Neutrophil (primary cell): ENCODE results near the gene DPF3.

ENCODE experiments used
- H3K27ac ChIP-seq: fragments of 200-600 bp; sonication (generic); 2 replicates; pipeline ENCODE4 v1.5.1; 2016; ENCODE audit warnings: mild to moderate bottlenecking, moderate library complexity
- H3K27me3 ChIP-seq: fragments of 200-600 bp; sonication (generic); 2 replicates; pipeline ENCODE4 v1.6.0; 2016; ENCODE audit warnings: mild to moderate bottlenecking
- H3K36me3 ChIP-seq: fragments of 200-600 bp; sonication (generic); 2 replicates; pipeline ENCODE4 v1.5.1; 2017
- H3K4me1 ChIP-seq, 2 experiments: fragments of 200-600 bp in 1 of 2; sonication (generic) in 1 of 2; 1 replicate in 1 of 2; 2 replicates in 1 of 2; pipeline versions ENCODE4 v1.5.1 to v1.6.1; 2013 to 2016; ENCODE audit warnings: low read depth in 1 of 2, low read length in 1 of 2, mild to moderate bottlenecking in 1 of 2, moderate library complexity in 1 of 2; ENCODE audit not compliant: control insufficient read depth in 1 of 2, insufficient read depth in 1 of 2
- H3K4me3 ChIP-seq, 2 experiments: fragments of 200-600 bp in 1 of 2; sonication (generic) in 1 of 2; 1 replicate in 1 of 2; 2 replicates in 1 of 2; pipeline ENCODE4 v1.5.1; 2013 to 2016; ENCODE audit warnings: low read depth in 1 of 2, low read length in 1 of 2, mild to moderate bottlenecking in 1 of 2, moderate library complexity in 1 of 2
- H3K9me3 ChIP-seq: fragments of 200-600 bp; sonication (generic); 2 replicates; pipeline ENCODE4 v1.5.1; 2016
- TF ChIP-seq, protein P1 (sequence below): fragments of 200-600 bp; sonication (generic); IDR thresholded peaks from 2 replicates; pipeline ENCODE4 v1.5.1; 2016; ENCODE audit warnings: antibody characterized with exemption

The DPF3 gene

GRCh38 chr14:72779679-72780078, 114.2 kb downstream of the DPF3 start:
- Histone ChIP-seq H3K4me1 (no peaks in the 10 kb centered on the region), H3K9me3 (no peaks in the 10 kb centered on the region), H3K27ac (no peak overlapping the region), H3K27me3 (no peaks in the 10 kb centered on the region), H3K4me3 (no peak overlapping the region), H3K36me3 (no peaks in the 10 kb centered on the region)
- TF ChIP-seq, protein P1, sequence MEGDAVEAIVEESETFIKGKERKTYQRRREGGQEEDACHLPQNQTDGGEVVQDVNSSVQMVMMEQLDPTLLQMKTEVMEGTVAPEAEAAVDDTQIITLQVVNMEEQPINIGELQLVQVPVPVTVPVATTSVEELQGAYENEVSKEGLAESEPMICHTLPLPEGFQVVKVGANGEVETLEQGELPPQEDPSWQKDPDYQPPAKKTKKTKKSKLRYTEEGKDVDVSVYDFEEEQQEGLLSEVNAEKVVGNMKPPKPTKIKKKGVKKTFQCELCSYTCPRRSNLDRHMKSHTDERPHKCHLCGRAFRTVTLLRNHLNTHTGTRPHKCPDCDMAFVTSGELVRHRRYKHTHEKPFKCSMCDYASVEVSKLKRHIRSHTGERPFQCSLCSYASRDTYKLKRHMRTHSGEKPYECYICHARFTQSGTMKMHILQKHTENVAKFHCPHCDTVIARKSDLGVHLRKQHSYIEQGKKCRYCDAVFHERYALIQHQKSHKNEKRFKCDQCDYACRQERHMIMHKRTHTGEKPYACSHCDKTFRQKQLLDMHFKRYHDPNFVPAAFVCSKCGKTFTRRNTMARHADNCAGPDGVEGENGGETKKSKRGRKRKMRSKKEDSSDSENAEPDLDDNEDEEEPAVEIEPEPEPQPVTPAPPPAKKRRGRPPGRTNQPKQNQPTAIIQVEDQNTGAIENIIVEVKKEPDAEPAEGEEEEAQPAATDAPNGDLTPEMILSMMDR, result no peak

- Histone ChIP-seq H3K4me1 (no peaks in the 10 kb centered on the region), H3K27me3 (no peaks in the 10 kb centered on the region), H3K27ac (no peak overlapping the region), H3K9me3 (no peaks in the 10 kb centered on the region), H3K4me3 (no peak overlapping the region), H3K36me3 (no peaks in the 10 kb centered on the region)
- TF ChIP-seq, protein P1, result no peak
Measured at GRCh38 chr14:72777636-72778035, 116.3 kb downstream of the DPF3 start.

GRCh38 chr14:72776701-72777261, 117.1 kb downstream of the DPF3 start:
- H3K9me3 ChIP-seq, result no peaks in the 10 kb centered on the region

DNA sequence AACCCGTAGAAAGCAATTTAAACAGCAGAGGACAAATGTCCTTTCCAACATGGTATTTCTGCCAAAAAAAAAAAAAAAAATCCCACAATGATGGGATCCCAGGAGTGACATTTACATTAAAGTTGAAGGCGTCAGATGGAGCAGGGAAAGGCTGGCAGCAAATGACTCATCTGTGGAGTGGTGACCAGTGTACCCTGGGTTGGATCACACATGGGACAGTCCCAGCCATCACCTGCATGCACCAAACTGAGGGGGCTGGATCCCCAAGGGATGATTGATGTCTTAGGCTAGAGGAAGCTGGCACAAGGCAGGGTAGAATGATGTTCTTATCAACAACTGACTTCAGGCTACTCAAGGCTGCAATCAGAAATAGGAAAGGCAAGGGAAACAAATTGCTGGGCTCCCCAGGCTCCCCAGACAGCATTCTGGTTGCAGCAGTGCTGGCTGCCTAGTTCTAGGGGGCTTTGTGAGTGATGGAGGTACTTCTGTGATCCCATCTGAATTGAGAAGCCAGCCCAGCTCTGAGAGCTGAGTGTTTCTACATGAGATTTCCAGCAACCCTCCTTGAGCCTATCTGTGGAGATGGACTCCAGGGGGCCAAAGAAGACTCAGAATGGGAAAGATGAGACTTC, 117.9 kb downstream of the DPF3 start:
- Histone ChIP-seq H3K9me3 (no peaks in the 10 kb centered on the region), H3K27ac (no peak overlapping the region), H3K27me3 (no peaks in the 10 kb centered on the region), H3K4me1 (no peaks in the 10 kb centered on the region), H3K36me3 (no peaks in the 10 kb centered on the region), H3K4me3 (no peak overlapping the region)
- TF ChIP-seq, protein P1, result no peak

More at GRCh38 chr14:72776701-72777261, 117.1 kb downstream of the DPF3 start:
- no peak overlapping the region for H3K4me3 ChIP-seq
- TF ChIP-seq, protein P1, result no peak
- no peak overlapping the region for H3K27ac ChIP-seq
- H3K4me1 ChIP-seq, result no peaks in the 10 kb centered on the region
- H3K27me3 ChIP-seq, result no peaks in the 10 kb centered on the region
- H3K36me3 ChIP-seq, result no peaks in the 10 kb centered on the region

GRCh38 chr14:72774894-72775620, 118.8 kb downstream of the DPF3 start:
- Histone ChIP-seq H3K4me1 (no peaks in the 10 kb centered on the region), H3K36me3 (no peaks in the 10 kb centered on the region), H3K4me3 (no peak overlapping the region), H3K9me3 (no peaks in the 10 kb centered on the region), H3K27me3 (no peaks in the 10 kb centered on the region), H3K27ac (no peak overlapping the region)
- TF ChIP-seq, protein P1, result no peak
